Measurements from ENCODE around the gene NHS. TPM values are rescaled to one million over a fixed set of nuclear protein-coding genes. Genes with fewer than 3 reads are reported as not detected.

Gene NHS
- total RNA-seq, 6 experiments from 2014 or later: 0.06 to 0.27 (median 0.12) TPM

DNA sequence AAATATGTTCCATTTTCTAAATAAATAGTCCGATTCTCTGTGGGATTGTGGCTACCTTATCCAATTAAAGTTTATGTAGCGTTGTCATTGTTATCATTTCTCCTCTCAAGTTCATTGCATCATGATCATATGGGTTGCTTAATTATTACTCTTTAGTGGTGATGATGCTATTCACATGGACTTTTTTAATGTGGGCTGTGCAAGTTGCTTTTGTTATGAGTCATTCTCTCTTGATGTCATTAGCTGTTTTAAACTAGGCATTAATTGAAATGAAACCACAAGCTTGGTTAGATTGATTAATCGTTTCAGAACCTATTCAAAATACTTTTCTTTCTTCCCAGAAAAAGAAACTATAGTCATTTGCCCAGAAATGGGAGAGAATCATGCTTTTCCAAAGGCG lies 38.2 kb downstream of the NHS start:
- Histone ChIP-seq H3K36me3 (no peaks in the 10 kb centered on the region), H3K9me3 (no peaks in the 10 kb centered on the region), H3K27me3 (no peaks in the 10 kb centered on the region), H3K4me1 (no peaks in the 10 kb centered on the region), H3K27ac (no peak overlapping the region), H3K4me3 (no peak overlapping the region)
- no peak for ATAC-seq
- DNase-seq: no peak
- TF ChIP-seq CTCF (IDR thresholded peaks at IDR 0.05) (no peak), POLR2A (IDR thresholded peaks at IDR 0.05) (no peak)
- intact Hi-C loops (cut with DNase I): no loop called here
- WGBS (ENCODE audit: insufficient coverage, low coverage, low lambda C conversion rate, missing lambda C conversion rate): 44% methylated on average over 4 of the region's 4 CpGs

DNA sequence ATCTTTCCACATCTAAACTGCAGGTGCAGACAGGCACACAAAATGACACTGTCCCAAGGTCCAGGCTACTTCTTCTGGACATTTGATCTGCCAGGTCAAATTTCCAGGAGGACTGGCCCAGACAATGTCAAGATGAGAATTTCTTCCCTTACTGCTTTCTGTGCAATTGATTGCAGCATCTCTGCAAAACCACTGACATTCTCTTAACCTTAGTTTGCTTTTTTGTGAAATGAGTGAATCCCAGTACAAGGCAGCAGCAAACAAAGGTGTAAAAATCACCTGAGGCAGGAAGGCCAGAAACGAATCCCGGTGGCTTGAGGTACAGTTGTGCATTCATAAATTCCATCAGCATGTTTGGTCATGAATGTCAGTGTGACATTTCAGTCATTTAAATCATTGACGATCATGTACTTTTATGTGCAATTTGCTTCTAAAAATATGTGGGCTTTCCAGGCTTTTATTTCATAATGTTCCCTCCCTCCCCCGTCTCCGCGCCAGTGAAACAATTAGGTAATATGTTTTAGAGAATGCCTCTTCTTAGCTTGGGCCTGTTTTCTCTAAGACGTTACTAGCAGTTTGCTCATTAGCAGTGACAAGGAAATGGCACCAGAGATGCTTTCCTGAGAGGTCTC lies 39.1 kb downstream of the NHS start:
- no peak for ATAC-seq
- Histone ChIP-seq H3K27me3 (no peaks in the 10 kb centered on the region), H3K4me1 (no peaks in the 10 kb centered on the region), H3K36me3 (no peaks in the 10 kb centered on the region), H3K27ac (no peak overlapping the region), H3K9me3 (no peaks in the 10 kb centered on the region), H3K4me3 (no peak overlapping the region)
- DNase-seq: no peak
- TF ChIP-seq CTCF (IDR thresholded peaks at IDR 0.05) (no peak), POLR2A (IDR thresholded peaks at IDR 0.05) (no peak)
- 62% methylated on average over 7 of the region's 7 CpGs for WGBS (ENCODE audit: insufficient coverage, low coverage, low lambda C conversion rate, missing lambda C conversion rate)
- intact Hi-C loops (cut with DNase I): no loop called here

DNA sequence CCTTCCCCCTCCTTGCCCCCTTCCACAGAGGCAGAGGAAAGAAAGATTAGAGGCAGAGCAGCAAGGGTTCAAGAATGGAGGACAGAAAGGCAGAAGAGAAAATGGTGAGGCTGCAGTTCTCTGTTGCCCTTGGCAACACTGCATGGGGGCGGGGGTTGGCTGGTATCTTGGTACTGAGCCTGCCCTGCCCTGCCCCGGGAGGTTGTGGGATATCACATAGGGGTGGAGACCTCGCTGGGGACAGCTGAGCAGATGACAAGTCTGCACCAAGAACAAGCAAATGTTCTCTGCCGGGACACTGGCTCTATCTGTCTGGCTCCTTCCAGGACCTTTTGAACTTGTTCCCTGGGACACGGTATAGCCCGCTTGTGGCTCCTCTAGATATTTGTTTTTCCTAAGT lies 39.8 kb downstream of the NHS start:
- intact Hi-C loops (cut with DNase I): no loop called here
- ATAC-seq (peak in 2 of 4 donors; percentile 21 to 29), DNase-seq (peak in 2 of 3 donors; percentile 19 to 33)

DNA sequence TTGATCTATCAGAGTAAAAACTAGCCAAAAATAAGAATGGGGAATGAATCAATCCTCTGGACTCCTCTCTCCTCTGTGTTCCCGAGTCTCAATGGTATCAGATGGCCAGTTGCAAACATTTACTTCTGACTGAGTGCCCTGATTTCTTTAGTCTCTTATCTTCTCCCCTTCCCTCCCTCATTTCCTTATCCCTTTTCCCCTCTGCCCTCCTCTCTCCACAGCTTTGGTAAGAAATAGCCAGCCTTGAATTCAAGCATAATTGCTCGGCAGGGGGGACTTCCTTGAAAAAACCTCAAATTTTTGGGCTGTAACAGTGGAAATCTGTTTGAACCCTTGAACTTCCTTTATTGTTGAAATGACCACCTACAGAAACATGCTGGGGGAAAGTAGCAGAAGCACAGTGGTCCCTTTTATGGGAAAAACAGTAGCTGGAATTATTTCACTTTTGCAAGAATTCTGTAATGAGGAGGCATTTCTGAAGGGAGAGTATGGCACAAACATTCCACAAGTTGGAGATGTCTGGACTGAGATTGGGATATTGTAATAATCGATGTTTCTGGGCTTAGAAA lies 40.3 kb downstream of the NHS start:
- no peaks in the 10 kb centered on the region for H3K36me3 ChIP-seq
- WGBS (ENCODE audit: insufficient coverage, low coverage, low lambda C conversion rate, missing lambda C conversion rate): 38% methylated on average over 3 of the region's 3 CpGs
- no peak for ATAC-seq
- TF ChIP-seq CTCF (IDR thresholded peaks at IDR 0.05) (no peak), POLR2A (IDR thresholded peaks at IDR 0.05) (no peak)
- no peak for DNase-seq
- peaks cover 0 to 5% of the 10 kb centered on the region in 2 donors for H3K27me3 ChIP-seq
- no peak overlapping the region for H3K4me3 ChIP-seq
- intact Hi-C loops (cut with DNase I): no loop called here
- H3K9me3 ChIP-seq: no peaks in the 10 kb centered on the region
- H3K4me1 ChIP-seq: no peaks in the 10 kb centered on the region
- H3K27ac ChIP-seq: no peak overlapping the region

More for the DNA sequence above, 39.8 kb downstream of the NHS start:
- Histone ChIP-seq H3K4me3 (no peak overlapping the region), H3K27me3 (peaks cover 0 to 2% of the 10 kb centered on the region in 2 donors), H3K9me3 (no peaks in the 10 kb centered on the region), H3K27ac (no peak overlapping the region), H3K36me3 (no peaks in the 10 kb centered on the region), H3K4me1 (no peaks in the 10 kb centered on the region)
- WGBS (ENCODE audit: insufficient coverage, low coverage, low lambda C conversion rate, missing lambda C conversion rate): 11% methylated on average over 5 of the region's 6 CpGs
- TF ChIP-seq CTCF (IDR thresholded peaks at IDR 0.05) (no peak), POLR2A (IDR thresholded peaks at IDR 0.05) (no peak)
